ENCODE data around the gene CPEB1. TPM values are rescaled to one million over a fixed set of nuclear protein-coding genes. Genes with fewer than 3 reads are reported as not detected.

The CPEB1 gene
- total and polyA plus RNA-seq, 2 of the 13 experiments (the other 11 are each of a cell fraction or from before 2014, with no cell fraction given) = 0.03 to 0.07 TPM

DNA sequence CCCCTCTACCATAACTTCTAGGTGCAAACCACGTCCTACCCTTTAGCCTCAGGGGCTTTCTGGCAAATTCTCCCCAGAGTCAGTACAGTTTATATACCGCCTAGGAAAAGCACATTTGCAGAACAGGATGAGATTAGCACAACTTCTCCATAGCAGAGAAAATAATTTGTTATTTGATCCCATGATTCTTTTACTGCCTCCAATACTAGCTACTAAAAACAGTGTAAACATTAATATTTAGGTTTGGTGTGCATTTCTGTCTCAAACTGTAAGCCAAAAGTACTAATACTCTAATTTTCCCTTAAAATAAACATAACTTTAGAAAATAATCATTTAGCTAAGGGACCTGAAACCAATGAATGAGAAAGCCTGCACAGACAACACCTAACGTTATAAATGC is 4.5 kb downstream of the CPEB1 start:
- in situ Hi-C loops (cut with HindIII; ENCODE audit: extremely low pct_ligation_motif_present, low pct_unique_long_range_greater_than_20kb) (no loop called here), intact Hi-C loops (cut with micrococcal nuclease; ENCODE audit: unreplicated experiment) (no loop called here)
- no peaks in the 10 kb centered on the region for H3K79me2 ChIP-seq (ENCODE audit: insufficient read depth, low read length)
- no TSS peak for BruUV-seq (replicated peaks)
- H3K9ac ChIP-seq (ENCODE audit: insufficient read depth, low read depth, low read length) = no peak overlapping the region
- H3K36me3 ChIP-seq (replicated peaks in 1 of 2; ENCODE audit: control insufficient read depth in 1 of 2, insufficient read depth in 2 of 2, low read length in 2 of 2) = no peaks in the 10 kb centered on the region
- no peak overlapping the region for H3K27ac ChIP-seq (ENCODE audit: extremely low read length, insufficient read depth, low read length)
- H3K4me3 ChIP-seq (replicated peaks in 1 of 3; ENCODE audit: insufficient read depth in 1 of 3, low read depth in 2 of 3, low read length in 3 of 3) = no peak overlapping the region
- 8% methylated on average over 3 of the region's 3 CpGs for WGBS (ENCODE audit: low lambda C conversion rate)
- H2AFZ ChIP-seq (ENCODE audit: low read length) = no peak overlapping the region
- TF ChIP-seq NR1H2 (CRISPR knock-in tag; IDR thresholded peaks at IDR 0.05; ENCODE audit: borderline replicate concordance, low read depth) = no peak
- TF ChIP-seq ARNT2 (CRISPR knock-in tag; IDR thresholded peaks at IDR 0.05; ENCODE audit: low read depth) = no peak
- TF ChIP-seq, protein P1, sequence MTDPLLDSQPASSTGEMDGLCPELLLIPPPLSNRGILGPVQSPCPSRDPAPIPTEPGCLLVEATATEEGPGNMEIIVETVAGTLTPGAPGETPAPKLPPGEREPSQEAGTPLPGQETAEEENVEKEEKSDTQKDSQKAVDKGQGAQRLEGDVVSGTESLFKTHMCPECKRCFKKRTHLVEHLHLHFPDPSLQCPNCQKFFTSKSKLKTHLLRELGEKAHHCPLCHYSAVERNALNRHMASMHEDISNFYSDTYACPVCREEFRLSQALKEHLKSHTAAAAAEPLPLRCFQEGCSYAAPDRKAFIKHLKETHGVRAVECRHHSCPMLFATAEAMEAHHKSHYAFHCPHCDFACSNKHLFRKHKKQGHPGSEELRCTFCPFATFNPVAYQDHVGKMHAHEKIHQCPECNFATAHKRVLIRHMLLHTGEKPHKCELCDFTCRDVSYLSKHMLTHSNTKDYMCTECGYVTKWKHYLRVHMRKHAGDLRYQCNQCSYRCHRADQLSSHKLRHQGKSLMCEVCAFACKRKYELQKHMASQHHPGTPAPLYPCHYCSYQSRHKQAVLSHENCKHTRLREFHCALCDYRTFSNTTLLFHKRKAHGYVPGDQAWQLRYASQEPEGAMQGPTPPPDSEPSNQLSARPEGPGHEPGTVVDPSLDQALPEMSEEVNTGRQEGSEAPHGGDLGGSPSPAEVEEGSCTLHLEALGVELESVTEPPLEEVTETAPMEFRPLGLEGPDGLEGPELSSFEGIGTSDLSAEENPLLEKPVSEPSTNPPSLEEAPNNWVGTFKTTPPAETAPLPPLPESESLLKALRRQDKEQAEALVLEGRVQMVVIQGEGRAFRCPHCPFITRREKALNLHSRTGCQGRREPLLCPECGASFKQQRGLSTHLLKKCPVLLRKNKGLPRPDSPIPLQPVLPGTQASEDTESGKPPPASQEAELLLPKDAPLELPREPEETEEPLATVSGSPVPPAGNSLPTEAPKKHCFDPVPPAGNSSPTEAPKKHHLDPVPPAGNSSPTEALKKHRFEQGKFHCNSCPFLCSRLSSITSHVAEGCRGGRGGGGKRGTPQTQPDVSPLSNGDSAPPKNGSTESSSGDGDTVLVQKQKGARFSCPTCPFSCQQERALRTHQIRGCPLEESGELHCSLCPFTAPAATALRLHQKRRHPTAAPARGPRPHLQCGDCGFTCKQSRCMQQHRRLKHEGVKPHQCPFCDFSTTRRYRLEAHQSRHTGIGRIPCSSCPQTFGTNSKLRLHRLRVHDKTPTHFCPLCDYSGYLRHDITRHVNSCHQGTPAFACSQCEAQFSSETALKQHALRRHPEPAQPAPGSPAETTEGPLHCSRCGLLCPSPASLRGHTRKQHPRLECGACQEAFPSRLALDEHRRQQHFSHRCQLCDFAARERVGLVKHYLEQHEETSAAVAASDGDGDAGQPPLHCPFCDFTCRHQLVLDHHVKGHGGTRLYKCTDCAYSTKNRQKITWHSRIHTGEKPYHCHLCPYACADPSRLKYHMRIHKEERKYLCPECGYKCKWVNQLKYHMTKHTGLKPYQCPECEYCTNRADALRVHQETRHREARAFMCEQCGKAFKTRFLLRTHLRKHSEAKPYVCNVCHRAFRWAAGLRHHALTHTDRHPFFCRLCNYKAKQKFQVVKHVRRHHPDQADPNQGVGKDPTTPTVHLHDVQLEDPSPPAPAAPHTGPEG (CRISPR knock-in tag; IDR thresholded peaks at IDR 0.05) = no peak
- TF ChIP-seq, protein P2, sequence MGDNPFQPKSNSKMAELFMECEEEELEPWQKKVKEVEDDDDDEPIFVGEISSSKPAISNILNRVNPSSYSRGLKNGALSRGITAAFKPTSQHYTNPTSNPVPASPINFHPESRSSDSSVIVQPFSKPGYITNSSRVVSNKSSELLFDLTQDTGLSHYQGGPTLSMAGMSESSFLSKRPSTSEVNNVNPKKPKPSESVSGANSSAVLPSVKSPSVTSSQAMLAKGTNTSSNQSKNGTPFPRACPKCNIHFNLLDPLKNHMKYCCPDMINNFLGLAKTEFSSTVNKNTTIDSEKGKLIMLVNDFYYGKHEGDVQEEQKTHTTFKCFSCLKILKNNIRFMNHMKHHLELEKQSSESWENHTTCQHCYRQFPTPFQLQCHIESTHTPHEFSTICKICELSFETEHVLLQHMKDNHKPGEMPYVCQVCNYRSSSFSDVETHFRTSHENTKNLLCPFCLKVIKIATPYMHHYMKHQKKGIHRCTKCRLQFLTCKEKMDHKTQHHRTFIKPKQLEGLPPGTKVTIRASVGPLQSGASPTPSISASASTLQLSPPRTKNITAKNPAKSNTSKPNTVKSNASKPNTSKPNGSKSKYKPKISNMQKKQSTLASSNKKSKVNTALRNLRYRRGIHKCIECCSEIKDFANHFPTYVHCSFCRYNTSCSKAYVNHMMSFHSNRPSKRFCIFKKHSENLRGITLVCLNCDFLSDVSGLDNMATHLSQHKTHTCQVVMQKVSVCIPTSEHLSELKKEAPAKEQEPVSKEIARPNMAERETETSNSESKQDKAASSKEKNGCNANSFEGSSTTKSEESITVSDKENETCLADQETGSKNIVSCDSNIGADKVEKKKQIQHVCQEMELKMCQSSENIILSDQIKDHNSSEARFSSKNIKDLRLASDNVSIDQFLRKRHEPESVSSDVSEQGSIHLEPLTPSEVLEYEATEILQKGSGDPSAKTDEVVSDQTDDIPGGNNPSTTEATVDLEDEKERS (CRISPR knock-in tag; IDR thresholded peaks at IDR 0.05) = no peak
- TF ChIP-seq ZMYM2 (CRISPR knock-in tag; IDR thresholded peaks at IDR 0.05) = no peak
- TF ChIP-seq CREB1 (IDR thresholded peaks at IDR 0.05) = no peak
- no peak for TF ChIP-seq CREB1 (CRISPR knock-in tag; IDR thresholded peaks at IDR 0.05)
- TF ChIP-seq PAF1 (CRISPR knock-in tag; IDR thresholded peaks at IDR 0.05) = no peak
- TF ChIP-seq KLF12 (CRISPR knock-in tag; IDR thresholded peaks at IDR 0.05; ENCODE audit: borderline replicate concordance) = no peak
- TF ChIP-seq, protein P3, sequence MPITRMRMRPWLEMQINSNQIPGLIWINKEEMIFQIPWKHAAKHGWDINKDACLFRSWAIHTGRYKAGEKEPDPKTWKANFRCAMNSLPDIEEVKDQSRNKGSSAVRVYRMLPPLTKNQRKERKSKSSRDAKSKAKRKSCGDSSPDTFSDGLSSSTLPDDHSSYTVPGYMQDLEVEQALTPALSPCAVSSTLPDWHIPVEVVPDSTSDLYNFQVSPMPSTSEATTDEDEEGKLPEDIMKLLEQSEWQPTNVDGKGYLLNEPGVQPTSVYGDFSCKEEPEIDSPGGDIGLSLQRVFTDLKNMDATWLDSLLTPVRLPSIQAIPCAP (CRISPR knock-in tag; IDR thresholded peaks at IDR 0.05; ENCODE audit: low read depth) = no peak
- TF ChIP-seq ZNF256 (CRISPR knock-in tag; conservative IDR thresholded peaks at IDR 0.05) = no peak
- TF ChIP-seq HNF4G (IDR thresholded peaks at IDR 0.05; ENCODE audit: borderline replicate concordance, low read depth, low read length) = no peak
- no peak for TF ChIP-seq HNF4G (CRISPR knock-in tag; IDR thresholded peaks at IDR 0.05; ENCODE audit: borderline replicate concordance, low read depth)
- ATAC-seq = no peak
- H3K27me3 ChIP-seq (ENCODE audit: control insufficient read depth in 1 of 2, insufficient read depth in 2 of 2, low read length in 2 of 2) = peaks cover 0 to 31% of the 10 kb centered on the region in 2 experiments; a peak in 3 of 5 replicates
- FAIRE-seq = no peak
- no peaks in the 10 kb centered on the region for H3K4me1 ChIP-seq (ENCODE audit: insufficient read depth, low read length)
- no peak for DNase-seq (ENCODE audit: low spot score)
- H3K9me3 ChIP-seq (ENCODE audit: low read length) = no peaks in the 10 kb centered on the region
- H3K4me2 ChIP-seq (ENCODE audit: low read depth, low read length) = no peak overlapping the region
- H4K20me1 ChIP-seq (ENCODE audit: insufficient read depth, low read length) = no peaks in the 10 kb centered on the region
- ChIA-PET POLR2A (interaction anchor here (1.3 kb wide), 1 partner anchor 107 kb away, joined by 3 read pairs; no protein-coding TSS in a partner anchor), CTCF (ENCODE audit: low intra/inter-chr PET ratio, low total read pairs) (no interaction called here)

Measured in HepG2 (cell line).